Measurements from ENCODE around the gene CBLC. TPM values are rescaled to one million over a fixed set of nuclear protein-coding genes. Genes with fewer than 3 reads are reported as not detected.

CBLC gene
- total RNA-seq, 4 donors from 2014 or later, result 0.93 to 1.0 TPM; not detected in 2

DNA sequence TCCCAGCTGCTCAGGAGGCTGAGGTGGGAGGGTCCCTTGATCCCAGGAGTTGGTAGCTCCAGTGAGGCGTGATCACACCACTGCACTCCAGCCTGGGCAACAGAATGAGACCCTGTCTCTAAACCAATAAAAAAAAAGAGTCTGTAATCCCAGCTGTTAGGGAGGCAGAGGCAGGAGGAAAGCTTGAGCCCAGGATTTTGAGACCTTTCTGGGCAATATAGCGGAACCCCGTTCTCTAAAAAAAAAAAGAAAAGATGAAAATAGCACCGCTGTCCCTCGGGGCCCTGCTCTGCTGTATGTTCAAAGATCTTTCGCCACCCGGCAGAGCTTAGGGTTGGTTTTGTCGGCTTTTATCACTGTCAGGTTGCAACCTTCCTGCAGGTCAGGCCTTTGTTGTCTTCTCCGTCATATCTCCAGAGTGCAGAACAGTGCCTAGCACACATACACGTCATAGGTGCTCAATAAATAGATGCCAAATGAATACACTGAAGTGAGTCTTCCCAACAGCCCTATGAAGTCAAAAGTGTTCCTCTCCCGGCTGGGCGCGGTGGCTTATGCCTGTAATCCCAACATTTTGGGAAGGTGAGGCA, 17.8 kb downstream of the CBLC start:
- Histone ChIP-seq H3K27ac (no peak overlapping the region), H3K4me1 (peaks cover 0 to 12% (median 2%) of the 10 kb centered on the region in 3 donors), H3K36me3 (no peaks in the 10 kb centered on the region), H3K4me3 (no peak overlapping the region), H3K9me3 (no peaks in the 10 kb centered on the region), H3K27me3 (no peaks in the 10 kb centered on the region)
- WGBS, 2 donors (ENCODE audit: low coverage in 1 of 2), result 88 to 91% methylated on average over 6 to 12 of the region's 13 CpGs
- TF ChIP-seq POLR2A (IDR thresholded peaks at IDR 0.05), result no peak
- ATAC-seq, result no peak

- WGBS, 2 donors (ENCODE audit: low coverage in 1 of 2), result 18 to 60% methylated on average over 3 to 8 of the region's 12 CpGs
- no peaks in the 10 kb centered on the region for H3K9me3 ChIP-seq
- peaks cover 0 to 12% (median 2%) of the 10 kb centered on the region in 3 donors for H3K4me1 ChIP-seq
- no peaks in the 10 kb centered on the region for H3K27me3 ChIP-seq
- TF ChIP-seq CTCF (IDR thresholded peaks at IDR 0.05), result no peak
- no peak for TF ChIP-seq POLR2AphosphoS5 (IDR thresholded peaks at IDR 0.05)
- TF ChIP-seq POLR2A (IDR thresholded peaks at IDR 0.05), result no peak
- TF ChIP-seq EP300 (IDR thresholded peaks at IDR 0.05), result no peak
- no peak overlapping the region for H3K4me3 ChIP-seq
- peak; percentile 32 for ATAC-seq
- no peaks in the 10 kb centered on the region for H3K36me3 ChIP-seq
- peak overlapping the region in 3 of 4 donors; percentile 58 to 71 (median 69) for H3K27ac ChIP-seq
Measured at GRCh38 chr19:44796701-44797115, 19.0 kb downstream of the CBLC start.

- 50 to 70% methylated on average over 3 to 6 of the region's 10 CpGs for WGBS, 2 donors (ENCODE audit: low coverage in 1 of 2)
- Histone ChIP-seq H3K27ac (no peak overlapping the region), H3K4me3 (no peak overlapping the region), H3K4me1 (peaks cover 0 to 12% (median 2%) of the 10 kb centered on the region in 3 donors), H3K27me3 (no peaks in the 10 kb centered on the region), H3K36me3 (no peaks in the 10 kb centered on the region), H3K9me3 (no peaks in the 10 kb centered on the region)
- no peak for TF ChIP-seq POLR2A (IDR thresholded peaks at IDR 0.05)
- TF ChIP-seq EP300 (IDR thresholded peaks at IDR 0.05), result no peak
- TF ChIP-seq CTCF (IDR thresholded peaks at IDR 0.05), result no peak
- TF ChIP-seq POLR2AphosphoS5 (IDR thresholded peaks at IDR 0.05), result no peak
- ATAC-seq, result no peak
Measured at GRCh38 chr19:44799627-44800346, 22.1 kb downstream of the CBLC start.

DNA sequence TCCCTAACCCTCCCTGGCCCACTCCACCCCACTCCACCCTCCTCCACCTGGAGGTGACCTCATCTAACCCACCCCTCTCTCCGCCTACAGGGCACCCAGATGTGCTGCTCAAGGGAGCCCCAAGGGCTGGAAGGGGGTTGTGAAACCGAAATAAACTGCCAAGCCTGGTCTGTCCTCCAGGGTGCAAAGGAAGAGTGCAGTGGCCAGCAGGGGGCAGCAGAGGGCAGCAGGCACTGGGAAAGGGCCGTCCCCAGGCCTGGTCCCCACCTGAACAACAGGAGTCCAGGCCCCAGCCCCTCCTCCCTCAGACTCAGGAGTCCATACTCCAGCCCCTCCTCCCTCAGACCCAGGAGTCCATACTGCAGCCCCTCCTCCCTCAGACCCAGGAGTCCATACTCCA, 22.8 kb downstream of the CBLC start:
- peak; percentile 95 for ATAC-seq
- H3K9me3 ChIP-seq, result no peaks in the 10 kb centered on the region
- no peaks in the 10 kb centered on the region for H3K27me3 ChIP-seq
- no peaks in the 10 kb centered on the region for H3K36me3 ChIP-seq
- 0% methylated on average over 1 of the region's 3 CpGs; no CpG with 5 or more reads in 1 of the 2 donors for WGBS, 2 donors (ENCODE audit: low coverage in 1 of 2)
- peaks cover 0 to 12% (median 2%) of the 10 kb centered on the region in 3 donors for H3K4me1 ChIP-seq
- TF ChIP-seq EP300 (IDR thresholded peaks at IDR 0.05) (no peak), CTCF (IDR thresholded peaks at IDR 0.05) (peak in 3 of 4 experiments; percentile 94 to 97 (median 97))
- H3K27ac ChIP-seq, result no peak overlapping the region
- no peak overlapping the region for H3K4me3 ChIP-seq

GRCh38 chr19:44803442-44804428, 26.0 kb downstream of the CBLC start:
- no peak for ATAC-seq
- TF ChIP-seq POLR2A (IDR thresholded peaks at IDR 0.05) (no peak), POLR2AphosphoS5 (IDR thresholded peaks at IDR 0.05) (no peak), CTCF (IDR thresholded peaks at IDR 0.05) (no peak), EP300 (IDR thresholded peaks at IDR 0.05) (no peak)
- no peaks in the 10 kb centered on the region for H3K9me3 ChIP-seq
- H3K27me3 ChIP-seq, result no peaks in the 10 kb centered on the region
- H3K36me3 ChIP-seq, result no peaks in the 10 kb centered on the region
- H3K4me1 ChIP-seq, result peaks cover 0 to 13% (median 7%) of the 10 kb centered on the region in 3 donors
- WGBS, 2 donors (ENCODE audit: low coverage in 1 of 2), result 77 to 89% methylated on average over 3 to 7 of the region's 13 CpGs
- no peak overlapping the region for H3K4me3 ChIP-seq
- H3K27ac ChIP-seq, result no peak overlapping the region
